ENCODE measurements around the gene SYT10. TPM values are rescaled to one million over a fixed set of nuclear protein-coding genes. Genes with fewer than 3 reads are reported as not detected.

Gene SYT10
- polyA plus RNA-seq, 1 donor (not counting 4 experiments of a cell fraction or from before 2014, with no cell fraction given): not detected

DNA sequence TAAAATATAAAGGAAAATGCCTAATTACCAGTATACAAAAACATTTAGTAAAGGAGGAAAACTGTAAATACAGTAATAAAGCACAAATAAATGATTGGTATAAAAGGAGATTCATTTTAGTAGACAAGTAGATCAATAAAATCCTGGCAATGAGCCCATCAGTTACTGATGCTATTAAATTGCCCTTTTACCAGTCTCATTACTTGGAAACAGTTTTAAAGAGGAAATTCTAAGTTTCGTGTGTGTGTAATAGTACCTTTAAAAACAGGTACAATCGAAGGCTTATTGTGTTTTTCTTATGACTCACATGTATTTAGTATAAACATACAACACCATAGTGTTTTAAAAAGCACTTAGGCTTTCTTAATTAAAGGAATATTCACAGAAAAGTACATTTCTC lies 46.4 kb upstream of the SYT10 start:
- Histone ChIP-seq H4K20me1 (ENCODE audit: control insufficient read depth, extremely low read depth, insufficient read depth, low read length) (no peaks in the 10 kb centered on the region), H3K36me3 (ENCODE audit: control insufficient read depth in 2 of 2, extremely low read depth in 1 of 2, insufficient read depth in 2 of 2, low read length in 2 of 2) (no peaks in the 10 kb centered on the region), H3K9ac (ENCODE audit: control insufficient read depth, extremely low read depth, insufficient read depth, low read length) (no peak overlapping the region), H3K9me3 (ENCODE audit: control insufficient read depth, low read depth, low read length) (no peaks in the 10 kb centered on the region), H3K4me1 (ENCODE audit: control insufficient read depth, extremely low read depth, insufficient read depth, low read length) (no peaks in the 10 kb centered on the region), H3K27ac (ENCODE audit: control insufficient read depth, insufficient read depth, low read length) (no peak overlapping the region), H3K27me3 (ENCODE audit: control insufficient read depth, extremely low read depth, insufficient read depth, low read length) (no peaks in the 10 kb centered on the region), H3K4me2 (ENCODE audit: control insufficient read depth, extremely low read depth, insufficient read depth, low read depth, low read length) (no peak overlapping the region), H3K9me1 (ENCODE audit: control insufficient read depth, extremely low read depth, insufficient read depth, low read length) (no peaks in the 10 kb centered on the region), H2AFZ (ENCODE audit: control insufficient read depth, low read length) (no peak overlapping the region), H3K4me3 (ENCODE audit: control insufficient read depth in 2 of 3, extremely low read depth in 1 of 3, insufficient read depth in 2 of 3, low read depth in 1 of 3, low read length in 3 of 3) (no peak overlapping the region), H3K79me2 (ENCODE audit: control insufficient read depth, insufficient read depth, low read length) (no peaks in the 10 kb centered on the region)
- DNase-seq (ENCODE audit: low read depth, low spot score) (no peak), FAIRE-seq (no peak)
- dilution Hi-C loops (cut with MboI; ENCODE audit: extremely low pct_ligation_motif_present, low sequenced_read_pairs): no loop called here
- TF ChIP-seq EZH2 (IDR thresholded peaks at IDR 0.05; ENCODE audit: low read length): no peak
- TF ChIP-seq, protein P1, sequence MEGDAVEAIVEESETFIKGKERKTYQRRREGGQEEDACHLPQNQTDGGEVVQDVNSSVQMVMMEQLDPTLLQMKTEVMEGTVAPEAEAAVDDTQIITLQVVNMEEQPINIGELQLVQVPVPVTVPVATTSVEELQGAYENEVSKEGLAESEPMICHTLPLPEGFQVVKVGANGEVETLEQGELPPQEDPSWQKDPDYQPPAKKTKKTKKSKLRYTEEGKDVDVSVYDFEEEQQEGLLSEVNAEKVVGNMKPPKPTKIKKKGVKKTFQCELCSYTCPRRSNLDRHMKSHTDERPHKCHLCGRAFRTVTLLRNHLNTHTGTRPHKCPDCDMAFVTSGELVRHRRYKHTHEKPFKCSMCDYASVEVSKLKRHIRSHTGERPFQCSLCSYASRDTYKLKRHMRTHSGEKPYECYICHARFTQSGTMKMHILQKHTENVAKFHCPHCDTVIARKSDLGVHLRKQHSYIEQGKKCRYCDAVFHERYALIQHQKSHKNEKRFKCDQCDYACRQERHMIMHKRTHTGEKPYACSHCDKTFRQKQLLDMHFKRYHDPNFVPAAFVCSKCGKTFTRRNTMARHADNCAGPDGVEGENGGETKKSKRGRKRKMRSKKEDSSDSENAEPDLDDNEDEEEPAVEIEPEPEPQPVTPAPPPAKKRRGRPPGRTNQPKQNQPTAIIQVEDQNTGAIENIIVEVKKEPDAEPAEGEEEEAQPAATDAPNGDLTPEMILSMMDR (optimal IDR thresholded peaks at IDR 0.05 in 1 of 3, IDR thresholded peaks at IDR 0.05 in 1 of 3, conservative IDR thresholded peaks at IDR 0.05 in 1 of 3; ENCODE audit: extremely low read depth in 1 of 3, insufficient read depth in 2 of 3, low read length in 3 of 3): no peak

DNA sequence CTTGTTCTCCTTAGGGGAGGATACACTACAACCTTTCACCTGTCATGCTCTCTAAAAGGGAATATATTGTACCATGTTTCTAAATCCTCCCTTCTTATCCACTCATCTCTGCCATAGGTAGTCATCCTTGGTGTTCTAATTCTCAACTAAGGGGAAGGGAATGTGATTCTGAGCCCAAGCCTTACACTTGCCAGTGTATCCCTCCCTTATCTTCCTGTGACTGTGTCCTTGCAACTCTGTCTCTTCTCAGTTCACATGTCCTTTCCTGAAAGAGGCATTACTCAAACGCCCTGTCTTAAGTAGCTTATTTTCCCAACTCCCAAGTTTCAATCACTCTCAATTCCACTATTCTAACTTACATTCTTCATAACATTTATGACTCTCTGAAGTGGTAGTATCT lies 44.5 kb upstream of the SYT10 start:
- Histone ChIP-seq H2AFZ (ENCODE audit: control insufficient read depth, low read length) (no peak overlapping the region), H3K9ac (ENCODE audit: control insufficient read depth, extremely low read depth, insufficient read depth, low read length) (no peak overlapping the region), H3K9me3 (ENCODE audit: control insufficient read depth, low read depth, low read length) (no peaks in the 10 kb centered on the region), H3K4me3 (ENCODE audit: control insufficient read depth in 2 of 3, extremely low read depth in 1 of 3, insufficient read depth in 2 of 3, low read depth in 1 of 3, low read length in 3 of 3) (no peak overlapping the region), H3K9me1 (ENCODE audit: control insufficient read depth, extremely low read depth, insufficient read depth, low read length) (no peaks in the 10 kb centered on the region), H3K79me2 (ENCODE audit: control insufficient read depth, insufficient read depth, low read length) (no peaks in the 10 kb centered on the region), H3K36me3 (ENCODE audit: control insufficient read depth in 2 of 2, extremely low read depth in 1 of 2, insufficient read depth in 2 of 2, low read length in 2 of 2) (no peaks in the 10 kb centered on the region), H3K4me1 (ENCODE audit: control insufficient read depth, extremely low read depth, insufficient read depth, low read length) (no peaks in the 10 kb centered on the region), H4K20me1 (ENCODE audit: control insufficient read depth, extremely low read depth, insufficient read depth, low read length) (no peaks in the 10 kb centered on the region), H3K27ac (ENCODE audit: control insufficient read depth, insufficient read depth, low read length) (no peak overlapping the region), H3K4me2 (ENCODE audit: control insufficient read depth, extremely low read depth, insufficient read depth, low read depth, low read length) (no peak overlapping the region), H3K27me3 (ENCODE audit: control insufficient read depth, extremely low read depth, insufficient read depth, low read length) (no peaks in the 10 kb centered on the region)
- TF ChIP-seq, protein P1 (optimal IDR thresholded peaks at IDR 0.05 in 1 of 3, IDR thresholded peaks at IDR 0.05 in 1 of 3, conservative IDR thresholded peaks at IDR 0.05 in 1 of 3; ENCODE audit: extremely low read depth in 1 of 3, insufficient read depth in 2 of 3, low read length in 3 of 3): no peak
- TF ChIP-seq EZH2 (IDR thresholded peaks at IDR 0.05; ENCODE audit: low read length): no peak
- dilution Hi-C loops (cut with MboI; ENCODE audit: extremely low pct_ligation_motif_present, low sequenced_read_pairs): no loop called here
- DNase-seq (ENCODE audit: low read depth, low spot score) (no peak), FAIRE-seq (no peak)
